HEK293 (cell line): ENCODE measurements around the gene AXIN1.

Experiments
- CTCF ChIP-seq: fragments of 450-650 bp; formaldehyde crosslinking; IDR thresholded peaks from 2 replicates; pipeline ENCODE4 v1.5.1; 2016; ENCODE audit warnings: missing biosample characterization, missing genetic modification characterization
- ZBTB8A ChIP-seq: fragments of 450-650 bp; formaldehyde crosslinking; IDR thresholded peaks from 2 replicates; pipeline ENCODE4 v1.5.1; 2016; ENCODE audit warnings: missing biosample characterization, missing genetic modification characterization
- ZNF10 ChIP-seq: fragments of 450-650 bp; formaldehyde crosslinking; IDR thresholded peaks from 2 replicates; pipeline ENCODE4 v1.5.1; 2017; ENCODE audit warnings: missing biosample characterization, missing genetic modification characterization
- ZNF138 ChIP-seq: fragments of 450-650 bp; formaldehyde crosslinking; IDR thresholded peaks from 2 replicates; pipeline ENCODE4 v1.5.1; 2016; ENCODE audit warnings: missing biosample characterization, missing genetic modification characterization, borderline replicate concordance
- ZNF558 ChIP-seq: fragments of 450-650 bp; formaldehyde crosslinking; IDR thresholded peaks from 2 replicates; pipeline ENCODE4 v1.5.1; 2016; ENCODE audit warnings: missing biosample characterization, missing genetic modification characterization
- ZSCAN18 ChIP-seq: fragments of 450-650 bp; formaldehyde crosslinking; IDR thresholded peaks from 2 replicates; pipeline ENCODE4 v1.5.1; 2016; ENCODE audit warnings: missing biosample characterization, missing genetic modification characterization

GRCh38 chr16:373020-373598 is 20.6 kb upstream of the AXIN1 start:
- no peak for TF ChIP-seq ZSCAN18 (tag by site-specific recombination)
- no peak for TF ChIP-seq CTCF
- no peak for TF ChIP-seq ZNF138
- TF ChIP-seq ZNF10: no peak
- no peak for TF ChIP-seq ZNF558 (tag by site-specific recombination)
- no peak for TF ChIP-seq ZBTB8A (tag by site-specific recombination)
